Glutamatergic neuron (in vitro differentiated cells): ENCODE data around the gene TECR. TPM values are rescaled to one million over a fixed set of nuclear protein-coding genes. Genes with fewer than 3 reads are reported as not detected.

ENCODE experiments used
- DNase-seq: peaks from one replicate; pipeline ENCODE4 v3.0.0; 2022
- H3K27ac Mint-ChIP-seq: one replicate; pipeline ENCODE4 v1.8.0; 2020; ENCODE audit warnings: mild to moderate bottlenecking, mixed read lengths, inconsistent platforms; ENCODE audit not compliant: unreplicated experiment
- H3K27me3 Mint-ChIP-seq: one replicate; pipeline ENCODE4 v1.8.0; 2020; ENCODE audit warnings: mild to moderate bottlenecking, moderate library complexity, mixed read lengths, inconsistent platforms; ENCODE audit not compliant: unreplicated experiment
- H3K36me3 Mint-ChIP-seq: one replicate; pipeline ENCODE4 v1.8.0; 2020; ENCODE audit warnings: mild to moderate bottlenecking, mixed read lengths, inconsistent platforms; ENCODE audit not compliant: unreplicated experiment
- H3K4me1 Mint-ChIP-seq: one replicate; pipeline ENCODE4 v1.8.0; 2020; ENCODE audit warnings: mild to moderate bottlenecking, low read depth, mixed read lengths, inconsistent platforms; ENCODE audit not compliant: unreplicated experiment
- H3K4me3 Mint-ChIP-seq: one replicate; pipeline ENCODE4 v1.8.0; 2020; ENCODE audit warnings: mild to moderate bottlenecking, mixed read lengths, inconsistent platforms; ENCODE audit not compliant: unreplicated experiment
- H3K9me3 Mint-ChIP-seq: one replicate; pipeline ENCODE4 v1.8.0; 2020; ENCODE audit warnings: mild to moderate bottlenecking, moderate library complexity, mixed read lengths, inconsistent platforms; ENCODE audit not compliant: unreplicated experiment
- CTCF ChIP-seq: fragments of 200-600 bp; sonication (generic); IDR thresholded peaks from one replicate; pipeline ENCODE4 v1.5.0; 2021; ENCODE audit not compliant: partially characterized antibody, unreplicated experiment
- total RNA-seq: library from RNA; stranded (reverse); fragmentation: NEBNext Ultra II Directional; extraction: Animal tissue kit (Norgen Biotek cat#: 25700); gene quantifications from one replicate; pipeline ENCODE4 v1.2.1, GENCODE V29; 2021; ENCODE audit not compliant: unreplicated experiment

TECR gene
- total RNA-seq, 1 donor from 2014 or later, result 102 TPM

- TF ChIP-seq CTCF, result no peak
- no peaks in the 10 kb centered on the region for H3K36me3 Mint-ChIP-seq
- DNase-seq, result no peak
- peak overlapping the region; percentile 93 for H3K4me3 Mint-ChIP-seq
- H3K27ac Mint-ChIP-seq, result peak overlapping the region; percentile 55
- H3K27me3 Mint-ChIP-seq, result no peaks in the 10 kb centered on the region
- H3K9me3 Mint-ChIP-seq, result peaks cover 5% of the 10 kb centered on the region
- peaks cover 3% of the 10 kb centered on the region for H3K4me1 Mint-ChIP-seq
Measured at GRCh38 chr19:14528419-14529253, 758 bp upstream of the TECR start.

- peaks cover 5% of the 10 kb centered on the region for H3K9me3 Mint-ChIP-seq
- H3K4me1 Mint-ChIP-seq, result peaks cover 3% of the 10 kb centered on the region
- H3K4me3 Mint-ChIP-seq, result peak overlapping the region; percentile 93
- peak overlapping the region; percentile 82 for H3K27ac Mint-ChIP-seq
- TF ChIP-seq CTCF, result no peak
- peak; percentile 72 for DNase-seq
- H3K27me3 Mint-ChIP-seq, result no peaks in the 10 kb centered on the region
- no peaks in the 10 kb centered on the region for H3K36me3 Mint-ChIP-seq
Measured at GRCh38 chr19:14530005-14530348, 583 bp downstream of the TECR start.

GRCh38 chr19:14530506-14530905 lies 1.1 kb downstream of the TECR start:
- H3K9me3 Mint-ChIP-seq, result peaks cover 5% of the 10 kb centered on the region
- no peak for TF ChIP-seq CTCF
- no peaks in the 10 kb centered on the region for H3K36me3 Mint-ChIP-seq
- no peaks in the 10 kb centered on the region for H3K27me3 Mint-ChIP-seq
- no peak overlapping the region for H3K27ac Mint-ChIP-seq
- no peak for DNase-seq
- peaks cover 3% of the 10 kb centered on the region for H3K4me1 Mint-ChIP-seq
- peak overlapping the region; percentile 93 for H3K4me3 Mint-ChIP-seq

- no peak overlapping the region for H3K27ac Mint-ChIP-seq
Measured at GRCh38 chr19:14533450-14533849, 4.1 kb downstream of the TECR start.

More at GRCh38 chr19:14533450-14533849, 4.1 kb downstream of the TECR start:
- Mint-ChIP-seq H3K4me3 (no peak overlapping the region), H3K27me3 (no peaks in the 10 kb centered on the region), H3K4me1 (peaks cover 5% of the 10 kb centered on the region), H3K9me3 (peaks cover 3% of the 10 kb centered on the region), H3K36me3 (no peaks in the 10 kb centered on the region)
- no peak for TF ChIP-seq CTCF
- DNase-seq, result no peak
